Thoracic aorta endothelial cell (primary cell): ENCODE data around the gene MAP1S. TPM values are rescaled to one million over a fixed set of nuclear protein-coding genes. Genes with fewer than 3 reads are reported as not detected.

ENCODE experiments used
- total RNA-seq: library from RNA; depleted of rRNA; stranded (reverse); fragments of >200 nt; gene quantifications from 2 replicates; pipeline ENCODE4 v1.2.3, GENCODE V29; 2012

MAP1S gene
- total RNA-seq = 38.8 and 44.8 TPM in 2 replicates

GRCh38 chr19:17718947-17719711 lies at the start of gene MAP1S:
MAP1S (plus strand) TSS chr19:17719480; CDS start chr19:17719503, 23 bp downstream.

GRCh38 chr19:17687857-17688784 lies 31.2 kb upstream of the MAP1S start, which contains the start of gene UNC13A:
UNC13A (minus strand) TSS chr19:17688354; CDS start chr19:17688199, 155 bp downstream.

GRCh38 chr19:17751103-17751911 lies 32.0 kb downstream of the MAP1S start, which contains the start of gene FCHO1:
FCHO1 (plus strand) TSS chr19:17751477; CDS start chr19:17755165, 3,688 bp downstream.

Other genes starting within 250 kb of the MAP1S start
- 9.3 TPM in 2 replicates for gene SLC27A1, start 249.0 kb upstream of the MAP1S start, total RNA-seq
- 45.3 and 53.1 TPM in 2 replicates for gene PGLS, start 207.8 kb upstream of the MAP1S start, total RNA-seq
- 70.7 and 83.5 TPM in 2 replicates for gene COLGALT1, start 163.8 kb upstream of the MAP1S start, total RNA-seq
- under 0.01 TPM in 2 replicates for gene UNC13A, start 31.1 kb upstream of the MAP1S start, total RNA-seq
- gene FCHO1, start 32.0 kb downstream of the MAP1S start, total RNA-seq = 0.93 and 1.7 TPM in 2 replicates
- gene B3GNT3, start 75.7 kb downstream of the MAP1S start, total RNA-seq = not detected in 2 replicates
- not detected in 2 replicates for gene INSL3, start 102.0 kb downstream of the MAP1S start, total RNA-seq
- 1.7 and 1.9 TPM in 2 replicates for gene JAK3, start 128.5 kb downstream of the MAP1S start, total RNA-seq
- gene RPL18A, start 140.4 kb downstream of the MAP1S start, total RNA-seq = 1,273 and 1,499 TPM in 2 replicates
- not detected in 2 replicates for gene SLC5A5, start 152.5 kb downstream of the MAP1S start, total RNA-seq
- gene CCDC124, start 213.5 kb downstream of the MAP1S start, total RNA-seq = 41.5 and 48.0 TPM in 2 replicates
- 0.27 TPM in 1 of 2 replicates, not detected in the other for gene KCNN1, start 247.6 kb downstream of the MAP1S start, total RNA-seq